IMR-90 (cell line): ENCODE data around the gene ZSWIM3. TPM values are rescaled to one million over a fixed set of nuclear protein-coding genes. Genes with fewer than 3 reads are reported as not detected.

Experiments used
- ATAC-seq: fragments of 200-7000 bp; cut with Tn5 transposase; 2 replicates; pipeline ENCODE4 v1.9.1; 2020; ENCODE audit warnings: low read depth, mild to moderate bottlenecking, moderate library complexity
- BruUV-seq: library from RNA; stranded (reverse); fragments of 400-500 nt; replicated peaks from 2 replicates; lab custom pipeline; 2021; lab: Mats Ljungman, UMichigan
- CTCF ChIA-PET: fragments of 300-600 bp; formaldehyde crosslinking; extraction: SDS; loops from one replicate; lab custom pipeline; 2021; ENCODE audit warnings: antibody characterized with exemption; lab: Yijun Ruan, JAX
- POLR2A ChIA-PET: fragments of 300-600 bp; sonication (Branson Sonifier 250); formaldehyde crosslinking; loops from one replicate; lab custom pipeline; 2022; ENCODE audit warnings: antibody characterized with exemption; ENCODE audit not compliant: unreplicated experiment; lab: Charles Lee
- DNase-seq: peaks from one replicate; pipeline ENCODE4 v3.0.0; 2013
- H2AFZ ChIP-seq: replicated peaks from 2 replicates; pipeline ENCODE3; 2013; ENCODE audit warnings: low read length, mild to moderate bottlenecking; ENCODE audit not compliant: poor library complexity
- H2AK5ac ChIP-seq: 2 replicates; pipeline ENCODE4 v1.6.1; 2013; ENCODE audit warnings: low read depth, low read length, inconsistent platforms
- H2AK9ac ChIP-seq: replicated peaks from 2 replicates; pipeline ENCODE3; 2013; ENCODE audit warnings: mild to moderate bottlenecking, low read depth, low read length, moderate library complexity; ENCODE audit not compliant: poor library complexity
- H2BK120ac ChIP-seq: 2 replicates; pipeline ENCODE4 v1.6.1; 2013; ENCODE audit warnings: low read depth, low read length, inconsistent platforms
- H2BK15ac ChIP-seq: 3 replicates; pipeline ENCODE4 v1.6.1; 2013; ENCODE audit warnings: low read depth, low read length, inconsistent platforms
- H2BK20ac ChIP-seq: 2 replicates; pipeline ENCODE4 v1.6.1; 2013; ENCODE audit warnings: low read depth, mild to moderate bottlenecking, inconsistent platforms, low read length, moderate library complexity
- H2BK5ac ChIP-seq: 2 replicates; pipeline ENCODE4 v1.6.1; 2013; ENCODE audit warnings: mild to moderate bottlenecking, low read depth, low read length, inconsistent platforms; ENCODE audit not compliant: poor library complexity, severe bottlenecking
- H3K14ac ChIP-seq: replicated peaks from 2 replicates; pipeline ENCODE4 v1.6.1; 2013; ENCODE audit warnings: low read depth, low read length, inconsistent platforms
- H3K18ac ChIP-seq: 2 replicates; pipeline ENCODE4 v1.6.1; 2013; ENCODE audit warnings: low read depth, low read length, control low read depth
- H3K23ac ChIP-seq: 2 replicates; pipeline ENCODE4 v1.6.1; 2013; ENCODE audit warnings: low read depth, low read length, inconsistent platforms
- H3K27ac ChIP-seq: 2 replicates; pipeline ENCODE4 v1.5.1; 2013; ENCODE audit warnings: mild to moderate bottlenecking, control low read depth, low read length; ENCODE audit not compliant: insufficient read depth
- H3K27me3 ChIP-seq: 2 replicates; pipeline ENCODE4 v1.6.1; 2013; ENCODE audit warnings: low read length; ENCODE audit not compliant: control insufficient read depth, insufficient read depth
- H3K36me3 ChIP-seq: 2 replicates; pipeline ENCODE4 v1.6.1; 2013; ENCODE audit warnings: low read length, mixed read lengths; ENCODE audit not compliant: control insufficient read depth, insufficient read depth
- H3K4ac ChIP-seq: 2 replicates; pipeline ENCODE4 v1.6.1; 2013; ENCODE audit warnings: low read depth, low read length, inconsistent platforms
- H3K4me1 ChIP-seq: 2 replicates; pipeline ENCODE4 v1.6.1; 2013; ENCODE audit warnings: low read length, mixed read lengths; ENCODE audit not compliant: control insufficient read depth, insufficient read depth
- H3K4me2 ChIP-seq: 2 replicates; pipeline ENCODE4 v1.6.1; 2013; ENCODE audit warnings: low read depth, mild to moderate bottlenecking, control low read depth, low read length, moderate library complexity
- H3K4me3 ChIP-seq: 2 replicates; pipeline ENCODE4 v1.5.1; 2013; ENCODE audit warnings: low read depth, mild to moderate bottlenecking, control low read depth, low read length, moderate library complexity; ENCODE audit not compliant: insufficient read depth
- H3K56ac ChIP-seq: 2 replicates; pipeline ENCODE4 v1.6.1; 2013; ENCODE audit warnings: low read length, inconsistent platforms; ENCODE audit not compliant: insufficient read depth; ENCODE audit errors: extremely low read depth
- H3K79me1 ChIP-seq, 2 experiments: 2 replicates each; pipeline ENCODE4 v1.6.1; 2013; ENCODE audit warnings: low read length in 2 of 2, inconsistent platforms in 1 of 2, low read depth in 1 of 2
- H3K9ac ChIP-seq: 2 replicates; pipeline ENCODE4 v1.6.1; 2013; ENCODE audit warnings: low read depth, low read length, control low read depth
- H3K9me1 ChIP-seq: 2 replicates; pipeline ENCODE4 v1.6.1; 2013; ENCODE audit warnings: low read length, inconsistent platforms; ENCODE audit not compliant: insufficient read depth
- H3K9me3 ChIP-seq: 2 replicates; pipeline ENCODE4 v1.6.1; 2013; ENCODE audit warnings: low read length; ENCODE audit not compliant: control insufficient read depth, insufficient read depth
- H4K20me1 ChIP-seq: 2 replicates; pipeline ENCODE4 v1.6.1; 2013; ENCODE audit warnings: low read length, inconsistent platforms; ENCODE audit not compliant: insufficient read depth
- H4K5ac ChIP-seq: 2 replicates; pipeline ENCODE4 v1.6.1; 2013; ENCODE audit warnings: mild to moderate bottlenecking, low read depth, low read length, control low read depth
- H4K8ac ChIP-seq, 2 experiments: 2 replicates each; pipeline ENCODE4 v1.6.1; 2013; ENCODE audit warnings: low read depth in 2 of 2, low read length in 2 of 2, control low read depth in 1 of 2, inconsistent platforms in 1 of 2
- H4K91ac ChIP-seq: 2 replicates; pipeline ENCODE4 v1.6.1; 2013; ENCODE audit warnings: low read depth, low read length, inconsistent platforms; ENCODE audit not compliant: insufficient read depth
- BHLHE40 ChIP-seq: fragments of 150-350 bp; IDR thresholded peaks from 2 replicates; pipeline ENCODE4 v1.6.1; 2016; ENCODE audit warnings: mild to moderate bottlenecking, low read depth, low read length
- CEBPB ChIP-seq: IDR thresholded peaks from 2 replicates; pipeline ENCODE4 v1.6.1; 2012; ENCODE audit warnings: low read depth, low read length, improper control_type of control experiment
- CHD1 ChIP-seq: IDR thresholded peaks from 2 replicates; pipeline ENCODE4 v1.6.1; 2012; ENCODE audit warnings: low read depth, low read length, improper control_type of control experiment
- FOS ChIP-seq: fragments of 150-350 bp; IDR thresholded peaks from 2 replicates; pipeline ENCODE4 v1.6.1; 2016; ENCODE audit warnings: low read depth, low read length
- MAFK ChIP-seq: IDR thresholded peaks from 2 replicates; pipeline ENCODE4 v1.6.1; 2012; ENCODE audit warnings: low read depth, low read length, improper control_type of control experiment
- MAZ ChIP-seq: IDR thresholded peaks from 2 replicates; pipeline ENCODE4 v1.6.1; 2012; ENCODE audit warnings: low read depth, mild to moderate bottlenecking, low read length, improper control_type of control experiment, moderate library complexity, borderline replicate concordance
- MXI1 ChIP-seq: IDR thresholded peaks from 2 replicates; pipeline ENCODE4 v1.6.1; 2012; ENCODE audit warnings: low read depth, mild to moderate bottlenecking, low read length, moderate library complexity, borderline replicate concordance
- NFE2L2 ChIP-seq: fragments of 150-350 bp; IDR thresholded peaks from 2 replicates; pipeline ENCODE4 v1.6.1; 2016; ENCODE audit warnings: low read depth, mild to moderate bottlenecking, low read length
- POLR2A ChIP-seq: IDR thresholded peaks from 2 replicates; pipeline ENCODE4 v1.6.1; 2012; ENCODE audit warnings: mild to moderate bottlenecking, low read depth, low read length
- RAD21 ChIP-seq: IDR thresholded peaks from 2 replicates; pipeline ENCODE4 v1.6.1; 2012; ENCODE audit warnings: low read length, improper control_type of control experiment
- RCOR1 ChIP-seq: IDR thresholded peaks from 2 replicates; pipeline ENCODE4 v1.6.1; 2012; ENCODE audit warnings: mild to moderate bottlenecking, low read length, improper control_type of control experiment; ENCODE audit not compliant: insufficient replicate concordance
- RFX5 ChIP-seq: IDR thresholded peaks from 2 replicates; pipeline ENCODE4 v1.8.0; 2012; ENCODE audit warnings: low read depth, mild to moderate bottlenecking, low read length, moderate library complexity
- SMC3 ChIP-seq: fragments of 150-350 bp; IDR thresholded peaks from 2 replicates; pipeline ENCODE4 v1.6.1; 2016; ENCODE audit warnings: low read depth, mild to moderate bottlenecking, antibody characterized with exemption, low read length, moderate library complexity
- WGBS, 2 experiments: methylation state at CpG; one replicate each; pipeline versions ENCODE4 v1.1.5 to v1.1.7; 2013; ENCODE audit warnings: missing lambda C conversion rate in 2 of 2; ENCODE audit not compliant: insufficient read length in 1 of 2; ENCODE audit errors: extremely low coverage in 2 of 2; 5-methylcytosine and 5-hydroxymethylcytosine counted together
- dilution Hi-C: fragments of 300-500 bp; cut with HindIII; formaldehyde crosslinking; loops from one replicate; pipeline ENCODE4 v1.14.3; 2018; ENCODE audit warnings: low sequenced_read_pairs; ENCODE audit not compliant: unreplicated experiment
- in situ Hi-C: fragments of 300-500 bp; cut with MboI; formaldehyde crosslinking; loops from 3 replicates; pipeline ENCODE4 v1.14.3; 2019; ENCODE audit warnings: low sequenced_read_pairs, inconsistent platforms, mixed read lengths
- intact Hi-C: fragments of 100-400 bp; cut with micrococcal nuclease; formaldehyde crosslinking; loops from 2 replicates; pipeline ENCODE4 v1.10.0; 2022
- polyA plus RNA-seq, 3 experiments: library from polyadenylated mRNA; depleted of rRNA; stranded (reverse); fragments of >200 nt; gene quantifications; 2 replicates each; pipeline ENCODE4 v1.2.3, GENCODE V29; 2012; ENCODE audit warnings: low replicate concordance in 1 of 3
- total RNA-seq: library from RNA; depleted of rRNA; stranded (reverse); fragments of >200 nt; gene quantifications from 2 replicates; pipeline ENCODE4 v1.2.3, GENCODE V29; 2012
- TF ChIP-seq, protein P1 (sequence below): fragments of 150-350 bp; IDR thresholded peaks from 2 replicates; pipeline ENCODE4 v1.6.1; 2016; ENCODE audit warnings: low read depth, mild to moderate bottlenecking, low read length, moderate library complexity, borderline replicate concordance
- TF ChIP-seq, protein P2 (sequence below): fragments of 150-350 bp; IDR thresholded peaks from 2 replicates; pipeline ENCODE4 v1.6.1; 2017; ENCODE audit warnings: mild to moderate bottlenecking, antibody characterized with exemption, low read length, low read depth
- TF ChIP-seq, protein P3 (sequence below): conservative IDR thresholded peaks from 2 replicates; pipeline ENCODE4 v1.5.1; 2012; ENCODE audit warnings: mild to moderate bottlenecking, low read depth, low read length, improper control_type of control experiment

ZSWIM3 gene
- total and polyA plus RNA-seq, 2 of the 4 experiments (the other 2 are of a cell fraction): 3.3 to 8.6 TPM

DNA sequence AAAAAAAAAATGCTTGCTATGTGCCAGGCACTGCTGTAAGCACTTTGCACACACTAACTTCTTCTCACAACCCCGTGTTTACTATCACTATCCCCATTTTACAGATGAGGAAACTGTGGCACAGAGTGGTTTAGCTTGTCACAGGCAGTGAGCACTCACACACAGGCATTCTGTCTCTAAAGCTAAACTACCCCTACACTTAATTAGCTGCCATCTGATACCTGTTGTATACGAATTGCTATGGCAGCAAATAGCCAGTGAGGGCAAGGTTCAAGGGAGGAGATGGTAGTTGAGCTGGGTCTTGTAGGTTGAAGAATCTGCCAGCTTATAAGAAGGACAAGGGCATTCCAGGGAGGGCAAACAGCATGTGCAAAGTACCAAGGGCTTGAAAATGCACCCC lies 35.5 kb upstream of the ZSWIM3 start:
- H2BK20ac ChIP-seq: no peak overlapping the region
- no peak overlapping the region for H4K91ac ChIP-seq
- no peak overlapping the region for H2BK5ac ChIP-seq
- in situ Hi-C loops: no loop called here
- H3K4me2 ChIP-seq: no peak overlapping the region
- H4K5ac ChIP-seq: no peak overlapping the region
- H3K79me1 ChIP-seq: peaks cover 0 to 7% of the 10 kb centered on the region in 2 experiments; a peak in 2 of 4 replicates
- H3K4me3 ChIP-seq: no peak overlapping the region
- H2AFZ ChIP-seq: no peak overlapping the region
- dilution Hi-C loops: no loop called here
- ChIA-PET POLR2A (interaction anchor here (0.5 kb wide), 1 partner anchor 417 kb away, joined by 13 read pairs; no protein-coding TSS in a partner anchor), CTCF (no interaction called here)
- intact Hi-C loops: no loop called here
- BruUV-seq: no TSS peak
- no peak overlapping the region; the same call in 1 of the 2 replicates for H2AK5ac ChIP-seq
- ATAC-seq (no peak), DNase-seq (no peak)
- H2AK9ac ChIP-seq: no peak overlapping the region
- H3K36me3 ChIP-seq: no peaks in the 10 kb centered on the region
- H3K4ac ChIP-seq: no peak overlapping the region
- no peak overlapping the region for H3K27ac ChIP-seq
- H3K9ac ChIP-seq: no peak overlapping the region
- TF ChIP-seq FOS: no peak
- TF ChIP-seq MXI1: no peak
- no peak for TF ChIP-seq MAZ
- TF ChIP-seq RAD21: no peak
- no peak for TF ChIP-seq RCOR1
- no peak for TF ChIP-seq MAFK
- TF ChIP-seq SMC3: no peak
- TF ChIP-seq, protein P1, sequence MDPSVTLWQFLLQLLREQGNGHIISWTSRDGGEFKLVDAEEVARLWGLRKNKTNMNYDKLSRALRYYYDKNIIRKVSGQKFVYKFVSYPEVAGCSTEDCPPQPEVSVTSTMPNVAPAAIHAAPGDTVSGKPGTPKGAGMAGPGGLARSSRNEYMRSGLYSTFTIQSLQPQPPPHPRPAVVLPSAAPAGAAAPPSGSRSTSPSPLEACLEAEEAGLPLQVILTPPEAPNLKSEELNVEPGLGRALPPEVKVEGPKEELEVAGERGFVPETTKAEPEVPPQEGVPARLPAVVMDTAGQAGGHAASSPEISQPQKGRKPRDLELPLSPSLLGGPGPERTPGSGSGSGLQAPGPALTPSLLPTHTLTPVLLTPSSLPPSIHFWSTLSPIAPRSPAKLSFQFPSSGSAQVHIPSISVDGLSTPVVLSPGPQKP: no peak
- TF ChIP-seq, protein P2, sequence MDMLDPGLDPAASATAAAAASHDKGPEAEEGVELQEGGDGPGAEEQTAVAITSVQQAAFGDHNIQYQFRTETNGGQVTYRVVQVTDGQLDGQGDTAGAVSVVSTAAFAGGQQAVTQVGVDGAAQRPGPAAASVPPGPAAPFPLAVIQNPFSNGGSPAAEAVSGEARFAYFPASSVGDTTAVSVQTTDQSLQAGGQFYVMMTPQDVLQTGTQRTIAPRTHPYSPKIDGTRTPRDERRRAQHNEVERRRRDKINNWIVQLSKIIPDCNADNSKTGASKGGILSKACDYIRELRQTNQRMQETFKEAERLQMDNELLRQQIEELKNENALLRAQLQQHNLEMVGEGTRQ: no peak
- TF ChIP-seq BHLHE40: no peak
- TF ChIP-seq, protein P3, sequence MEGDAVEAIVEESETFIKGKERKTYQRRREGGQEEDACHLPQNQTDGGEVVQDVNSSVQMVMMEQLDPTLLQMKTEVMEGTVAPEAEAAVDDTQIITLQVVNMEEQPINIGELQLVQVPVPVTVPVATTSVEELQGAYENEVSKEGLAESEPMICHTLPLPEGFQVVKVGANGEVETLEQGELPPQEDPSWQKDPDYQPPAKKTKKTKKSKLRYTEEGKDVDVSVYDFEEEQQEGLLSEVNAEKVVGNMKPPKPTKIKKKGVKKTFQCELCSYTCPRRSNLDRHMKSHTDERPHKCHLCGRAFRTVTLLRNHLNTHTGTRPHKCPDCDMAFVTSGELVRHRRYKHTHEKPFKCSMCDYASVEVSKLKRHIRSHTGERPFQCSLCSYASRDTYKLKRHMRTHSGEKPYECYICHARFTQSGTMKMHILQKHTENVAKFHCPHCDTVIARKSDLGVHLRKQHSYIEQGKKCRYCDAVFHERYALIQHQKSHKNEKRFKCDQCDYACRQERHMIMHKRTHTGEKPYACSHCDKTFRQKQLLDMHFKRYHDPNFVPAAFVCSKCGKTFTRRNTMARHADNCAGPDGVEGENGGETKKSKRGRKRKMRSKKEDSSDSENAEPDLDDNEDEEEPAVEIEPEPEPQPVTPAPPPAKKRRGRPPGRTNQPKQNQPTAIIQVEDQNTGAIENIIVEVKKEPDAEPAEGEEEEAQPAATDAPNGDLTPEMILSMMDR: no peak
- no peak for TF ChIP-seq NFE2L2
- no peak for TF ChIP-seq RFX5
- no peak for TF ChIP-seq CHD1
- TF ChIP-seq POLR2A: no peak
- no peak for TF ChIP-seq CEBPB
- H3K27me3 ChIP-seq: peaks cover 2% of the 10 kb centered on the region; the same call in 1 of the 2 replicates
- no CpG with 5 or more reads among the region's 2 CpGs for whole genome bisulfite sequencing, 2 experiments
- peaks cover 23% of the 10 kb centered on the region for H3K4me1 ChIP-seq
- no peak overlapping the region for H3K18ac ChIP-seq
- H3K9me3 ChIP-seq: no peaks in the 10 kb centered on the region
- peaks cover 6% of the 10 kb centered on the region; the same call in 1 of the 2 replicates for H3K9me1 ChIP-seq
- H3K14ac ChIP-seq: no peak overlapping the region
- H2BK120ac ChIP-seq: no peak overlapping the region
- peaks cover 7% of the 10 kb centered on the region; the same call in 1 of the 2 replicates for H4K20me1 ChIP-seq
- H3K56ac ChIP-seq: no peak overlapping the region
- H4K8ac ChIP-seq: no peak overlapping the region
- no peak overlapping the region; the same call in 1 of the 2 replicates for H3K23ac ChIP-seq
- H2BK15ac ChIP-seq: no peak overlapping the region
